Endothelial cell (in vitro differentiated cells): ENCODE measurements around the gene ELFN1. TPM values are rescaled to one million over a fixed set of nuclear protein-coding genes. Genes with fewer than 3 reads are reported as not detected.

Experiments
- DNase-seq: peaks from one replicate; pipeline ENCODE4 v3.0.0; 2021; ENCODE audit warnings: low spot score
- H3K27ac Mint-ChIP-seq: one replicate; pipeline ENCODE4 v1.8.0; 2021; ENCODE audit warnings: mixed read lengths, inconsistent platforms; ENCODE audit not compliant: unreplicated experiment
- H3K27me3 Mint-ChIP-seq: one replicate; pipeline ENCODE4 v1.8.0; 2021; ENCODE audit warnings: mild to moderate bottlenecking, moderate library complexity, mixed read lengths, inconsistent platforms; ENCODE audit not compliant: unreplicated experiment
- H3K36me3 Mint-ChIP-seq: one replicate; pipeline ENCODE4 v1.8.0; 2021; ENCODE audit warnings: mild to moderate bottlenecking, low read depth, mixed read lengths, inconsistent platforms; ENCODE audit not compliant: unreplicated experiment
- H3K4me1 Mint-ChIP-seq: one replicate; pipeline ENCODE4 v1.8.0; 2021; ENCODE audit warnings: mild to moderate bottlenecking, mixed read lengths, inconsistent platforms; ENCODE audit not compliant: unreplicated experiment
- H3K4me3 Mint-ChIP-seq: one replicate; pipeline ENCODE4 v1.8.0; 2021; ENCODE audit warnings: mild to moderate bottlenecking, mixed read lengths, inconsistent platforms; ENCODE audit not compliant: unreplicated experiment
- H3K9me3 Mint-ChIP-seq: one replicate; pipeline ENCODE4 v1.8.0; 2021; ENCODE audit warnings: mixed read lengths, inconsistent platforms; ENCODE audit not compliant: unreplicated experiment
- total RNA-seq: library from RNA; stranded (reverse); fragmentation: NEBNext Ultra II Directional; extraction: Animal tissue kit (Norgen Biotek cat#: 25700); gene quantifications from one replicate; pipeline ENCODE4 v1.2.1, GENCODE V29; 2021; ENCODE audit not compliant: unreplicated experiment
- TF ChIP-seq, protein P1 (sequence below): fragments of 200-600 bp; sonication (generic); IDR thresholded peaks from one replicate; pipeline ENCODE4 v1.5.0; 2021; ENCODE audit warnings: antibody characterized with exemption; ENCODE audit not compliant: unreplicated experiment

ELFN1 gene
- total RNA-seq, 1 donor from 2014 or later = 10.6 TPM

DNA sequence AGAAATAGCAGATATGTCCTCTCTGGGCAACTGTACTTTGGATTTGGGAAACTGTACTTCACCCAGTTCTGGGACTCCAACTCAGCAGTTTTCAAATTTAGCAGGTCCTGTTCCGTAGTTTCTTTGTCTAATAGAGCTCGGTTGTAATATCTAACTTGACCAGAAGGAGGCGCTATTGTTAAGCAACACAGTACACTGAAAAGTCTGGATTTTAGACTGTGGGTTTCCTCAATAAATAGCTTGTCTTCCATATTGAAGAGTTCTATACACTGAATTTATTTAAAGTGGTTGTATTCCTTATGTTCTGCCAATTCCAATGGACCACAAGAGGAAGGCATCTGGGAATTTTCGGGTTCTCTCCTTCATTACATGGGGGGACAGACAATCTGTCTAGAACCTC lies 39.8 kb downstream of the ELFN1 start:
- H3K9me3 Mint-ChIP-seq = no peaks in the 10 kb centered on the region
- H3K36me3 Mint-ChIP-seq = peaks cover 11% of the 10 kb centered on the region
- TF ChIP-seq, protein P1, sequence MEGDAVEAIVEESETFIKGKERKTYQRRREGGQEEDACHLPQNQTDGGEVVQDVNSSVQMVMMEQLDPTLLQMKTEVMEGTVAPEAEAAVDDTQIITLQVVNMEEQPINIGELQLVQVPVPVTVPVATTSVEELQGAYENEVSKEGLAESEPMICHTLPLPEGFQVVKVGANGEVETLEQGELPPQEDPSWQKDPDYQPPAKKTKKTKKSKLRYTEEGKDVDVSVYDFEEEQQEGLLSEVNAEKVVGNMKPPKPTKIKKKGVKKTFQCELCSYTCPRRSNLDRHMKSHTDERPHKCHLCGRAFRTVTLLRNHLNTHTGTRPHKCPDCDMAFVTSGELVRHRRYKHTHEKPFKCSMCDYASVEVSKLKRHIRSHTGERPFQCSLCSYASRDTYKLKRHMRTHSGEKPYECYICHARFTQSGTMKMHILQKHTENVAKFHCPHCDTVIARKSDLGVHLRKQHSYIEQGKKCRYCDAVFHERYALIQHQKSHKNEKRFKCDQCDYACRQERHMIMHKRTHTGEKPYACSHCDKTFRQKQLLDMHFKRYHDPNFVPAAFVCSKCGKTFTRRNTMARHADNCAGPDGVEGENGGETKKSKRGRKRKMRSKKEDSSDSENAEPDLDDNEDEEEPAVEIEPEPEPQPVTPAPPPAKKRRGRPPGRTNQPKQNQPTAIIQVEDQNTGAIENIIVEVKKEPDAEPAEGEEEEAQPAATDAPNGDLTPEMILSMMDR = peak; percentile 88
- H3K4me1 Mint-ChIP-seq = peaks cover 15% of the 10 kb centered on the region
- no peak for DNase-seq
- H3K27ac Mint-ChIP-seq = no peak overlapping the region
- H3K4me3 Mint-ChIP-seq = peak overlapping the region; percentile 47
- H3K27me3 Mint-ChIP-seq = peaks cover 3% of the 10 kb centered on the region

DNA sequence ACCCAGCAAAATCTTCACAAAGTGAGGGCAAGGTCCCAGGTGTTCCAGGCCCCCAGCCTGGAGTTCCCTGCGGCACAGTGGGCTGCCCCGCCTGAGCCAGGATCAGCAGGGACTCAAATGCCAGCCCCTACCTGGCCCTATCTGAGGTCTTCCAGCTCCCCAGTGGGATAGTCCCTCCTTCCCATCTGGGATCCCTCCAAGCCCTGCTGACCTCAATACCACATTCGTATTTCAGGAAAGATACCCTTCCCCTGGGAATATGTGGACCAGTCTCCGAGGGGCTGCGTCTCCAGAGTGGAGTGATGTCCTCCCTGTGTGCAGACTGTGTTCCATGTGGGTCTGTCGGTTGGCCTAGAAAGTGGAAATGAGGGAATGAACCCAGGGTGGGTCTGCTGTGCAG lies 40.9 kb downstream of the ELFN1 start:
- no peak for DNase-seq
- Mint-ChIP-seq H3K36me3 (peaks cover 11% of the 10 kb centered on the region), H3K4me1 (peaks cover 18% of the 10 kb centered on the region), H3K27me3 (peaks cover 3% of the 10 kb centered on the region), H3K4me3 (no peak overlapping the region), H3K27ac (no peak overlapping the region), H3K9me3 (no peaks in the 10 kb centered on the region)
- TF ChIP-seq, protein P1 = no peak

DNA sequence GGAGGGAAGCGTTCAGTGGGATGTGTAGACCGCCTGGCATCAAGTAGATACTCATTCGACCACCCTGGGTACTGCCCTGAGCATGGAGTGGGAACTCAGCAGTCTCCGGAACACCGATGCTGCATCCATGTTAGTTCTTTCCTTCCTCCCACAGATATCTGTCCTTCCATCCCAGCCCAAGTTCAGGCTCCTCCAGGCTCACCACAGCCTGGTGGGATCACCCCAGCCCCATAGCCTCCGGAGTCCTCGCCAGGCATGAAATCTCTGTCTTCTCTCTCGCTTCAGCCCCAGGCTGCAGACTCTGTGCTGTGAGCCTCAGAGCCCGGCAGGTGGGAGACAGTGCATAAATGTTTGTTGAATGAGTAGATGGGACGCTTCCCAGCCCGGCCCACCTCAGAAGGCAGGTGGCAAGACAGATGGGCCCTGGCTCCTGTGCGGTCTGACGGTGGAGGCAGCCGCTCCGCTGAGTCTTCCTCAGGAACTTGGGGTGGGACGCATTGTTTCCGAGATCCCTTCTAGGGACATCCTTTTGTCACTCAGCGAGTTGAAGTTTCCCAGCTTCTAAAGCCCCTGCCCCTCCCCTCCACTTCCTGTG lies 42.9 kb downstream of the ELFN1 start:
- no peaks in the 10 kb centered on the region for H3K9me3 Mint-ChIP-seq
- peaks cover 11% of the 10 kb centered on the region for H3K27me3 Mint-ChIP-seq
- no peak overlapping the region for H3K27ac Mint-ChIP-seq
- H3K36me3 Mint-ChIP-seq = peaks cover 20% of the 10 kb centered on the region
- TF ChIP-seq, protein P1 = no peak
- H3K4me1 Mint-ChIP-seq = peaks cover 18% of the 10 kb centered on the region
- no peak for DNase-seq
- H3K4me3 Mint-ChIP-seq = no peak overlapping the region

DNA sequence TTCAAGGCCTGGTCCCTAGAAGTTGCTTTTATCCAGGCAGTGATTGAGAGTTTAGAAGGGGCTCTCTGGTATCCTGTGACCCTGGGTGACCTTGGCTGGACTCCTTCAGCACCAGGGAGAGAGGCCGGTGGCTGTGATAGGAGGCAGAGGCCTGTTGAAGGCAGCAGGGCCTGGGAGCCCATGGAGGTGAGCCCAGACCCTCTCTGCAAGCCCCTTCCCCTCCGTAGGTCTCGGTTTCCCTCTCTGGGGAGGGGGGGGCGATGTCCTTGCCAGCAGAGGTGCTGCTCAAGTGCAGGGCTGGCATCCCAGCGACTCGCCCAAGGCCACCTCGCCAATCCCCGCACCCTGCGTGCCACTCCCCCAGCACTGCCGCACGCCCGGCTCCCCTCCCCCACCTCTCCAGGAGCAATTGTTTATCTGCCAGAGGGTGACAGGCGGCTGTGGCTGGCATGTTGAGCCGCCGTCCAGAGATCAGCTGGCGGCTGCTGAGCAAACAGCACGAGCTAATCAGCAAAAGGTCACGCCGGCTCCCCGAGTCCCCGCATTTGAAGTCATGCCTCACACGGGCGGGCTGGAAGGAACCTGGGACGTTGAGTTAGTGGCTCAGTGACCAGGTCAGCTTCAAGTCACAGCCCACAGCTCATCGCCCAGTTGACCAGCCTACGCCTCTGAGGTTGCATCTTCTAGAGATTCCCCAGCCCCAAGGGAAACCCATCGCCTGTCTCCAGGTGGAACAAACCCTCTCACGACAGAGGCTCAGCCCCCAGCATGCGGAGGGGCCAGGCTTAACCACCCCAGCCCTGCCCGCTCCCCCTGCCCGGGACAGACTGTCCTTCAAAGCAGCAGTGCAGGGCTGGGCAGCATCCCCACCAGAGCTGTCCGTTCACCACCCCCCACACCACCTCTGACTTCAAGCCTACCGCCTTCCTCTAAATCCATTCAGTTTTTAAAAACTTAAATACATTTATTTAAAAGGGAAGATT lies 43.7 kb downstream of the ELFN1 start:
- Mint-ChIP-seq H3K4me1 (peaks cover 18% of the 10 kb centered on the region), H3K27ac (no peak overlapping the region), H3K36me3 (peaks cover 26% of the 10 kb centered on the region), H3K9me3 (no peaks in the 10 kb centered on the region), H3K27me3 (peaks cover 16% of the 10 kb centered on the region), H3K4me3 (no peak overlapping the region)
- DNase-seq = peak; percentile 44
- TF ChIP-seq, protein P1 = no peak
